Measurements from ENCODE around the gene SND1.

- TF ChIP-seq POLR2A (IDR thresholded peaks at IDR 0.05; ENCODE audit: low read length) (peak; percentile 43), GATA1 (IDR thresholded peaks at IDR 0.05; ENCODE audit: low read depth, low read length) (no peak)
These were observed 597 bp downstream of the SND1 start for GRCh38 chr7:127652333-127653248.

Data from erythroblast (primary cell).